Measurements from ENCODE around the gene FUT6.
"Not testable (repeated sequence)": the region's sequence is repeated elsewhere in the genome, so short reads cannot be mapped to it uniquely, and the experiment has no call there.

Gene FUT6

DNA sequence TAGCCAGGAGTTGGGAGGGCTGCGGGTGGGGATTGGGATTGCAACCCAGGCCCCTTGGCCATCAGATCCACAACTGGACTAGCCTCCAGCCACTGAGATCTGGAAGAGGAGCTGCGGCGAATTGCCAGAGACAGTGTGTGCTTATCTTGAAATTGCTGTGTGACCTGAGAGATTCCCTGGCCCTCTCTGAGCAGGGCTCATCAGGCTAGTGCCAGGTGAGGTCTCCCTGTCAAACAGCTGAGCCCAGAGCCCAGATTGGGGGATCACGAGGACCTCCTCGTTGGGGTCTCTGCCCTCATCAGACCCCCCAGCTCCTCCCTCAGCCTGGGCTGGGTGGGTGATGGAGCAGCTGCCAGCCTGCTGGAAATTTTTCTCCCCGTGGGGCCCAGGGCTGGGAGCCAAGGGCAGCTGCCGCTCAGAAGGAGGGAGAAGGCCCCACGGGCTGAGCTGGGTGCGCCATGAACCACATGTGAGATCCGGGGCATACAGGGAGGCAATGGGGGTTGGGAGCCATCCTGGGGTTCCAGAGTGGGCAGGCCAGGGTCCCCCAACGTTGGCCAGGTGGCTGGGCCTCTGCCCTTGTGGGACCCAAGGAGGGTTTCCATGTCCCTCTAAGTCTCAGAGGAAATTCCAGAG, 23.6 kb upstream of the FUT6 start:
- no peak for DNase-seq (ENCODE audit: extremely low spot score, insufficient read length, low read depth)
- no peak for FAIRE-seq

DNA sequence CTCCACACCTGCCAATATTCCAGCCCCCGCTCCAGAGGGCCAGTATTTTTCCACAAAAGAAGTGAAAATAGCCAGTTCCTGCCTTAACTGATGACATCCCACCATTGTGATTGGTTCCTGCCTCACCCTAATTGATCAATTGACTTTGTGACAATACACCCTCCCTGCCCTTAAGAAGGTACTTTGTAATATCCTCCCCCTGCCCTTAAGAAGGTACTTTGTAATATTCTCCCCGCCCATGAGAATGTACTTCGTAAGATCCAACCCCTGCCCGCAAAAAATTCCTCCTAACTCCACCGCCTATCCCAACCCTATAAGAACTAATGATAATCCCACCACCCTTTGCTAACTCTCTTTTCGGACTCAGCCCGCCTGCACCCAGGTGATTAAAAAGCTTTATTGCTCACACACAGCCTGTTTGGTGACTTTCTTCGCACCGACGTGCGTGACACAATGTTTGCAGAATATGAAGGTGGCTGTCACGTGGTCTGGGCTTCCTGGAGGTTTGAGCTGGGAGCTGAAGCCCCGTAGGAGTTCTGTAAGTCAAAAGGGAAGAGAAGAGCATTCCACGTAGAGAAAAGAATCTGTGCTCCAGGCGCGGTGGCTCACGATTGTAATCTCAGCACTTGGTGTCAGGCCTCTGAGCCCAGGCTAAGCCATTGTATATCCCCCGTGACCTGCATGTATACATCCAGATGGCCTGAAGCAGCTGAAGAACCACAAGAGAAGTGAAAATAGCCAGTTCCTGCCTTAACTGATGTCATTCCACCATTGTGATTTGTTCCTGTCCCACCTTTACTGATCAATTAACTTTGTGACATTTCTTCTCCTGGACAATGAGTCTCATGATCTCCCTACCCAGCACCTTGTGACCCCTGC, 17.9 kb upstream of the FUT6 start:
- FAIRE-seq, result no peak
- no peak for DNase-seq (ENCODE audit: extremely low spot score, insufficient read length, low read depth)

DNA sequence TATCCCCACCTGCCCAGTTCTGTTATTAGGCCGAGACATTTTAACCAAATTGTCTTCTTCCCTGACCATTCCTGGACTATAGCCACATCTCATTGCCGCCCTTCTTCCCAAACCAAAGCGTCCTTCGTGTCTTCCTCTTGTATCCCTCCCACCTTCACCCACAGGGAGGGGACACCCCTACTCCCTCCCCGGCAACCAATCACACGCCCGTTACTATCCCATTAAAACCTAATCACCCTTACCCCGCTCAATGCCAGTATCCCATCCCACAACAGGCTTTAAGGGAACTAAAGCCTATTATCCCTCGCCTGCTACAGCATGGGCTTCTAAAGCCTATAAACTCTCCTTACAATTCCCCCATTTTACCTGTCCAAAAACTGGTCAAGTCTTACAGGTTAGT, 15.6 kb upstream of the FUT6 start:
- DNase-seq (ENCODE audit: extremely low spot score, insufficient read length, low read depth); FAIRE-seq: not testable (repeated sequence)

DNA sequence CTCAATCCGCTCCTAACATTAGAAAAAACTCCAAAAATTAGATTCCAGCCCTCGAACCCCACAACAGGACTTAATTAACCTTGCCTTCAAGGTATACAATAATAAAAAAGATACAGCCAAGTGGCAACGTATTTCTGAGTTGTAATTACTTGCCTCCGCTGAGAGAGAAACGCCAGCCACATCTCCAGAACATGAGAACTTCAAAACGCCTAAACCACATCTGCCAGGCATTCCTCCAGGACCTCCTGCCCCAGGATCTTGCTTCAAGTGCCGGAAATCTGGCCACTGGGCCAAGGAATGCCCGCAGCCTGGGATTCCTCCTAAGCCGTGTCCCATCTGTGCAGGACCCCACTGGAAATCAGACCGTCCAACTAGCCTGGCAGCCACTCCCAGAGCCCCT, 14.6 kb upstream of the FUT6 start:
- DNase-seq (ENCODE audit: extremely low spot score, insufficient read length, low read depth); FAIRE-seq: not testable (repeated sequence)

DNA sequence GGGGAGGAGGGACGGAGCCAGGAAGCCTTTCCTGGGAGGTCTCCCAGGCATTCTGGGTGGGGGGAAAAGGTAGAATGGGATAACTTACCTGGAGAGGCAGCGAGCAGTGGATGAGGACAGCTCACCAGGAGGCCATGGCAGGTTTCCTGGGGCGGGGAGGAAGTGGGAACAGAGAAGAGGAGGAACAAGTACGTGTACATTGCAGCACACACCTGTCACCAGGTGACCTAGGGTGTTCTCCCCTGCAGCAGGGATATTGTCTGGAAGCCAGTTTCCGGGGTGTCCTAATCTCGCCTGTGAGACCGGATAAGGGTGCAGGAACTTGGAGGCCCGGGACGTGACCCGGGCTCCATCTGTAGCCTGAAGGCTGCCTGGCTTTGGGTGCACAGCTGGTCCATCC, 11.8 kb upstream of the FUT6 start, which contains the start of gene FUT3:
TSS of gene FUT3 (minus strand) at position 148 of the 400 bp plus-strand sequence.
- no peak for DNase-seq (ENCODE audit: extremely low spot score, insufficient read length, low read depth)
- FAIRE-seq, result no peak

DNA sequence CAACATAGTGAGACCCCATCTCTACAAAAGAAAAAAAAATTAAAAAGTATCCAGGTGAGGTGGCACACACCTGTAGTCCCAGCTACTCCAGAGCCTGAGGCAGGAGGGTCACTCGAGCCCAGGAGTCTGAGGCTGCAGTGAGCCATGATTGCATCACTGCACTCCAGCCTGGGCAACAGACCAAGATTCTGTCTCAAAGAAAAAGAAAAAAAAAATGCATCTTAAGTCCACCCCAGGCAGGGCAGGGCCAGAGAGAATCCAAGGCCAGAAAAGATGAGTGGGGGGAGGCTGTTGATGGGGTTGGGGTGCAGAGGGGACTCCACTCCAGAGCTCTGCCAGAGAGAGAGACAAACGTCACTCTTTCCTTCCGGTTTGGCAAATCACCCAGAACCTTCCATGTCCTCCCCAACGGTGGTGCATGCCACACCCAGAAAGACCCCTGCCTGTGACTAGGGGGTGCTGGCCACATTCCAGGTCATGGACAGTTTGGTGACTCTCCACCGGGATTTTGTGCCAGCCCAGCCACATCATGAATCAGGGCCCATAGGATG, 11.3 kb upstream of the FUT6 start:
- DNase-seq (ENCODE audit: extremely low spot score, insufficient read length, low read depth), result no peak
- FAIRE-seq, result no peak

DNA sequence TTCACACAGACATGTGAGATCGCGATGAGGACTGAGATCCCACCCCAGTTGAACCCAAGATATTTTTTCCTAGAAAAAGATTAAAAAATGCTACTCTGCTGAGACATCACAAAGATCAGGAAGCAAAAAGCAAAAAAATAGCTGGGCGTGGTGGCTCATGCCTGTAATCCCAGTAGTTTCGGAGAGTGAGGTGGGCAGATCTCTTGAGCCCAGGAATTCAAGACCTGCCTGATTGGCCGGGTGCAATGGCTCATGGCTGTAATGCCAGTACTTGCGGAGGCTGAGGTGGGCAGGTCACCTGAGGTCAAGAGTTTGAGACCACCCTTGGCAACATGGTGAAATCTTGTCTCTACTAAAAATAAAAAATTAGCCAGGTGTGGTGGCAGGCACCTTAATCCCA, 10.7 kb upstream of the FUT6 start:
- FAIRE-seq (no peak), DNase-seq (ENCODE audit: extremely low spot score, insufficient read length, low read depth) (no peak)

DNA sequence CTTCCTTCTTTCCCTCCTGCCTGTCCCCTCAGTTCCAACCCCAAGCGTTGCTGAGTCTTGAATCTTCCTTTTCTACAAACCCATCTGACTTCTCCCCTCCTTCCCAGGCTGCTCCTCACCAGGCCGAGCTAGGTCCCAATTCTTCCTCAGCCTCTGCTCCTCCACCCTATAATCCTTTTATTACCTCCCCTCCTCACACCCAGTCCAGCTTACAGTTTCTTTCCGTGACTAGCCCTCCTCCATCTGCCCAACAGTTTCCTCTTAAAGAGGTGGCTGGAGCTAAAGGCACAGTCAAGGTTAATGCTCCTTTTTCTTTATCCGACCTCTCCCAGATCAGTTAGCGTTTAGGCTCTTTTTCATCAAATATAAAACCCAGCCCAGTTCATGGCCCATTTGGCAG, 9.1 kb upstream of the FUT6 start:
- not testable (repeated sequence) for FAIRE-seq; DNase-seq (ENCODE audit: extremely low spot score, insufficient read length, low read depth)

DNA sequence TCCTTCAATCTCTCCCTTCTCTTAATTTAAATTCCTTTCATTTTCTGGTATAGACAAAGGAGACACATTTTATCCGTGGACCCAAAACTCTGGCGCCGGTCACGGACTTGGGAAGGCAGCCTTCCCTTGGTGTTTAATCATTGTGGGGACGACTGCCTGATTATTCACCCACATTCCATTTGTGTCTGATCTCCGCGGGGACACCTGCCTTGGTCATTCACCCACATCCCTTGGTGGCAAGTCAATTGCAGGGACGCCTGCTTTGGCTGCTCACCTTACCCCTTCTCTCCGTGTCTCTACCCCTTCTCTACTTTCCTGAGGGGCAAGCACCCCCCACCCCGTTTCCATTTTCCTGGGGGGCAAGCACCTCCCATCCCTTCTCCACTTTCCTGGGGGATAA, 8.3 kb upstream of the FUT6 start:
- DNase-seq (ENCODE audit: extremely low spot score, insufficient read length, low read depth); FAIRE-seq: not testable (repeated sequence)

DNA sequence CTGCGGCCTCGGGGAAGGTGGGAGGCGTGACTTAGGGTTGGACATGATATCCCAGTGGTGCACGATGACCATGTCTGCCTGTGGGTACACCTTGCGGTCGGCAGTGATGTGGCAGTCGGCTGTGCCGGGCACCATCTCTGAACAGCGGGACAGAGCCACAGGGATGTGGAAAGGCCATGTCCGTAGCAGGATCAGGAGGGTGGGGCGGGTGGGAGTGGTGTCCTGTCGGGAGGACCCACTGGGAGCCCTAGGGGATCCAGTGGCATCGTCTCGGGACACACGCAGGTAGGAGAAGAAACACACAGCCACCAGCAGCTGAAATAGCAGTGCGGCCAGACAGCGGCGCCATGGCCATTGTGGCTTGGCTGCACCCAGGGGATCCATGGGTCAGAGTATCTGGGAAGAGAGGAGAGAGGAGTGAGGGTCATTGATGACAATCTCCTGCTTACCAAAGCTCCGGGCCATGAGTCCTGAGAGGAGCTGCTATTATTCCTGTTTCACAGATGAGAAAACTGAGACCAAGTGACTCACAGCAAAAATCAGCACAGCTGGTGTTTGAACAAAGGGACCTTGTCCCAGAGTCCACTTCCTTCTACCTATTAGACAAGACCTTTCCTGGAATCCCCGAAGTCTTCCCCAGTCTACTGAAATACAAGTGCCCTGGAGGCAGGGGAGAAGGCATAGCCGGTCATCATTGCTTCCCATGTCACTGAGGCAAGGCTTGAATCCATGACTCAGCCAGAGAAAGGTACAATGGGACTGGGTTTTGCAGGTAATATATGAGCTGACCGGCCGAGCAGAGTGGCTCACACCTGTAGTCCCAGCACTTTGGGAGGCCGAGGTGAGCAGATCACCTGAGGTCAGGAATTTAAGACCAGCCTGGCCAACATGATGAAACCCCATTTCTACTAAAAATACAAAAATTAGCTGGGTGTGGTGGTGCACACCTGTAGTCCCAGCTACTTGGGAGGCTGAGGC, 5.2 kb upstream of the FUT6 start:
- FAIRE-seq, result no peak
- DNase-seq (ENCODE audit: extremely low spot score, insufficient read length, low read depth), result no peak

DNA sequence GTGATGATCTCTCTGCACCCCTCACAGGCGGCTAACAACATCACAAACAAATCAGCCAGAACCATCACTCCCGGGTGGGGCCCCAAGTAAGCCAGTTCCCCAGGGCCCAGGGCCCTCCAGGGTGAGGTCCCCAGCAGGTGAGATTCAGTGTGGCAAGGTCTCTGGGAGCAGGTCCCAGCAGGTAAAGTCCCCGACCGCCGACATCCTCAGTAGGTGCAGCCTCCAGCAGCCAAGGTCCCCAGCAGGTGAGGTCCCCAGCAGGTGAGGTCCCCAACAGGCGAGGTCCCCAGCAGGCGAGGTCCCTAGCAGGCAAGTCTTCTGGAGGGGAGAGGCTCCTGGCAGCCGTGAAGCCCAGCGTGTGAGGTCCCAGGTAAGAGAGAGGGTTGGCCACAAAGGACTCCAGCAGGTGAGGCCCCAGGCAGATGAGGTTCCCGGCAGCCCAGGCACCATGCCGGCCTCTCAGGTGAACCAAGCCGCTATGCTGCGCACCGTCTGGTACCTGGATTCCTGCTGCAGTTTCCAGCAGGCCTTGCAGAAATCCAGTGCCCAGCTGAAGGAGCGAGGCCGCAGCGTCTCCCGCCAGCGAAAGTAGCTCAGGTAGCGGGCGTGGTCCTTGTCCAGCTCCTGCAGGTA, 3.9 kb upstream of the FUT6 start:
- FAIRE-seq (no peak), DNase-seq (ENCODE audit: extremely low spot score, insufficient read length, low read depth) (no peak)

DNA sequence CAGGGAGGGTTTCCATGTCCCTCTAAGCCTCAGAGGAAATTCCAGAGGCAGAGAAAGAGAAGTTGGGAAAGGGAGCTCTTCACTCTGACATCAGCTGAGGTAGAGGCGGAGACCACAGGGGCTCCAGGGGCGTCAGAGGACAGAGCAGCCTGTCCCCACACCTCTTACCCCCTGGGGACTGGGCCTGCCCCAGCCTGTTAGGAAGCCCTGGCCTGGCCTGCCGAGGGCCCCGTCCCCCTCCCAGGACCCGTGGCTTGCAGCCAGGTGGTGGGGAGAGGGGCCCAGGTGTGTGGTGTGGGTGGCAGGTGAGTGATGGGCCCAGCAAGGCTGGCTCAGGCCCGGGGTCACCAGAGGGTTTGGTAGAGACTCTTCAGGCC, 2.2 kb upstream of the FUT6 start:
- DNase-seq (ENCODE audit: extremely low spot score, insufficient read length, low read depth); FAIRE-seq: not testable (repeated sequence)

DNA sequence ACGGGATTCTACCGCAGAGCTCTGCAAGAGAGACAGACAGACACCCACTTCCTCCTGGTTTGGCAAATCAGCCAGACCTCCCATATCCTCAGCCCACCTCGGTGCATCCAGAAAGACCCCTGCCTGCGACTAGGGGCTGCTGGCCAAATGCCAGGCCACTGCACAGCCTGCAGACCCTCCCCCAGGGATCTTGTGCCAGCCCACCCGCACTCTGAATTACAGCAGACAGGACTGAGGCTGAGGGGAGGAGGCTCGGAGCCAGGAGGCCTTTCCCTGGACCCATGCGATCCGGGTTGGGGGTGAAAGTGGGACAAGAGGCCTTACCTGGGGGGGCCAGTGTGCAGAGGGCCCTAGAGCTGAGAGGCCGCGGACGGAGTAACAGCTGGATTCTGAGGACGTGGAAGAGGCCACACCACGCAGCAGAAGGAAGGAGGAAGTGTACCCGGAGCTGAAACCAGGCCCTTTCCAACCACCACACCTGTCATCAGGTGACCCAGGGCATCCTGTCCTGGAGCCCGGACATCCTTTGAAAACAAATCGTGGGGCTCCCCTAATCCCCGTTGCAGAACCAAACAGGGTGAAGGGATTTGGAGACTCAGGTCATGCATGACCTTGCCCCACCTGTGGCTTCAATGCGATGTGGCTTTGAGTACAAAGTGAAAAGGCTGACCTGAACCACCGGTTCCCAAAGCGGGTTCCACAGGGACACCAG, 993 bp downstream of the FUT6 start:
- DNase-seq (ENCODE audit: extremely low spot score, insufficient read length, low read depth), result no peak
- FAIRE-seq, result no peak

DNA sequence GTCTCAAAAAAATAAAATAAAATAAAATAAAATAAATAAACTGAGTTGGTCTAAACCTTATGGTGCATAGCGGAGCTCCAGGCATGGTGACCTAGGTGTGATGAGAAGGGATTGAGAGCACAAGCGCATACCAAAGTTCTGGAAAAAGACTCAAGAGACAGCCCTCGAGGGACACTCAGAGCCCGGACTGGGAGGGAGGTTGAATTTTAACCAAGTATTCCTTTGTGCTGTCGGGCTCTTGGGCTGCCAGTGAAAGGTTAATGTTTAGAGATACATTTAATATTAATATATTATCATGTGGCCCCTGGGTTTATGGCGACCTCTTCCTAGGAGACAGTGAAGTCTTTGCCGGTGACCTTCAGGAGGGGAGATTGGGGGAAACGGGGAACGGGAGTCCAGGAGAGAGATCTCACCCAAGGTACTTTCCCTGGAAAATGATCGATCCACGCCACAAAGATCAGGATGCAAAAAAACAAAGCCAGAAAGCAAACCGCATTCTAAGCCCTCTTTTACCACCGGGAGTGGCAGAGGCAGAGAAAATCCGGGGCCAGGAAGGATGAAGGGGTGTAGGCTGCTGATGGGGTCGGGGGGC, 1.6 kb downstream of the FUT6 start:
- no peak for FAIRE-seq
- no peak for DNase-seq (ENCODE audit: extremely low spot score, insufficient read length, low read depth)

DNA sequence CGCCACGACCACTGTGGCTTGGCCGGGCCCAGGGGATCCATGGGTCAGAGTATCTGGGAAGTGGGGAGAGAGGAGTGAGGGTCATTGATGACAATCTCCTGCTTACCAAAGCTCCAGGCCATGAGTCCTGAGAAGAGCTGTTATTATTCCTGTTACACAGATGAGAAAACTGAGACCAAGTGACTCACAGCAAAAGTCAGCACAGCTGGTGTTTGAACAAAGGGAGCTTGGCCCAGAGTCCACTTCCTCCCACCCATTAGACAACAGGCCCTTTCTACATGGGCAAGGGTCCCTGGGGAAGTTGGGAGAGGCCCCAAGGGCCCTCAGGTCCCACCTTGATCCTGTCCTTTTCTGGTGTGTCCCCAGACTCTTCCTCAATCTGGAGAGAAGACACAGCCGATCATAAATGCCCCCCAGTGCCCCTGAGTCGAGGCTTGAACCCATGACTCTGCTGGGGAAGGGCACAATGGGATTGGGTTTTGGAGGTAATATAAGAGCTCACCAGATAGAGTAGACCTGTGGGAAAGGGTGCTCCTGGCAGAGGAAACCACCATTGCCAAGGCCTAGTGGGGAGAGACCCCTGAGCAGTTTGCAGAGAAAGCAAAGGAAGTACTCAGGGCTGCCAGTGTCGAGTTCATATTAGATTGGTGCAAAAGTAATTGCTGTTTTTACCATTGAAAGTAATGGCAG, 6.8 kb downstream of the FUT6 start:
- FAIRE-seq (no peak), DNase-seq (ENCODE audit: extremely low spot score, insufficient read length, low read depth) (no peak)

DNA sequence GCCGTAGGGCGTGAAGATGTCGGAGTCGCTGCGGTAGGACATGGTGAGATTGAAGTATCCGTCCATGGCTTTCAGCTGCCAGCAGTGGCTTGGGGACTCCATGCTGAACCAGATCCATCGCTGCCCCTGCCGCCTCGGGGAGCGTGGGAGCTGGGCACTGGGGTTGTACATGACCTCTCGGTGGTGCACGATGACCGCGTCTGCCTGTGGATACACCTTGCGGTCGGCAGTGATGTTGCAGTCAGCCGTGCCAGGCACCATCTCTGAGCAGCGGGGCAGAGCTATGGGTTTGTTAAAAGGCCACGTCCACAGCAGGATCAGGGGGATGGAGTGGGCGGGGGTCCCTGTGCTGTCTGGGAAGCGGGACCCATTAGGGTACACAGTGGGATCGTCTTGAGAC, 7.4 kb downstream of the FUT6 start:
- DNase-seq (ENCODE audit: extremely low spot score, insufficient read length, low read depth), result no peak
- FAIRE-seq, result no peak

DNA sequence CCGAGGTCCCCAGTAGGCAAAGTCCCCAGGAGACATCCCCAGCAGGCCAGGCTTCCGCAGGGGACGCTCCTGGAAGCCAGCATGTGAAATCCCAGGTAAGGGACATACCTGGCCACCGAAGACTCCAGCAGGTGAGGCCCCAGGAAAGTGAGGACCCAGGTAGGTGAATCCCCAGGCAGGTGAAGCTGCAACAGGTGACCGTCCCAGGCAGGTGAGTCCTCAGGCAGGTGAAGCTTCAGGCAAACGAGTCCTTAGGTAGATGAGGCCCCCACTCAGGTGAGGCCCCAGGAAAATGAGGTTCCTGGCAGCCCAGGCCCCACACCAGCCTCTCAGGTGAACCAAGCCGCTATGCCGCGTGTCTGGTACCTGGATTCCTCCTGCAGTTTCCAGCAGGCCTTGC, 8.3 kb downstream of the FUT6 start:
- FAIRE-seq, result no peak
- no peak for DNase-seq (ENCODE audit: extremely low spot score, insufficient read length, low read depth)

Measured in GM18507 (cell line).